ENCODE results near the gene KIF17.

- no peak for TF ChIP-seq CTCF (IDR thresholded peaks at IDR 0.05)
- no peak for TF ChIP-seq POLR2A (IDR thresholded peaks at IDR 0.05)
These were observed 11.5 kb upstream of the KIF17 start for GRCh38 chr1:20729155-20729931.

Measured in upper lobe of left lung (tissue), 4 donors.